Loucy (cell line): ENCODE results near the gene BICRA.

Source experiments
- EZH2phosphoT487 ChIP-seq: fragments of 200-600 bp; IDR thresholded peaks from 2 replicates; pipeline ENCODE4 v1.6.1; 2018; ENCODE audit warnings: antibody characterized with exemption, mild to moderate bottlenecking, moderate library complexity, borderline replicate concordance
- TF ChIP-seq, protein P1 (sequence below): fragments of 200-600 bp; sonication (generic); conservative IDR thresholded peaks from 2 replicates; pipeline ENCODE4 v1.5.1; 2014; ENCODE audit warnings: mild to moderate bottlenecking, antibody characterized with exemption, low read length

- TF ChIP-seq, protein P1, sequence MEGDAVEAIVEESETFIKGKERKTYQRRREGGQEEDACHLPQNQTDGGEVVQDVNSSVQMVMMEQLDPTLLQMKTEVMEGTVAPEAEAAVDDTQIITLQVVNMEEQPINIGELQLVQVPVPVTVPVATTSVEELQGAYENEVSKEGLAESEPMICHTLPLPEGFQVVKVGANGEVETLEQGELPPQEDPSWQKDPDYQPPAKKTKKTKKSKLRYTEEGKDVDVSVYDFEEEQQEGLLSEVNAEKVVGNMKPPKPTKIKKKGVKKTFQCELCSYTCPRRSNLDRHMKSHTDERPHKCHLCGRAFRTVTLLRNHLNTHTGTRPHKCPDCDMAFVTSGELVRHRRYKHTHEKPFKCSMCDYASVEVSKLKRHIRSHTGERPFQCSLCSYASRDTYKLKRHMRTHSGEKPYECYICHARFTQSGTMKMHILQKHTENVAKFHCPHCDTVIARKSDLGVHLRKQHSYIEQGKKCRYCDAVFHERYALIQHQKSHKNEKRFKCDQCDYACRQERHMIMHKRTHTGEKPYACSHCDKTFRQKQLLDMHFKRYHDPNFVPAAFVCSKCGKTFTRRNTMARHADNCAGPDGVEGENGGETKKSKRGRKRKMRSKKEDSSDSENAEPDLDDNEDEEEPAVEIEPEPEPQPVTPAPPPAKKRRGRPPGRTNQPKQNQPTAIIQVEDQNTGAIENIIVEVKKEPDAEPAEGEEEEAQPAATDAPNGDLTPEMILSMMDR: no peak
- no peak for TF ChIP-seq EZH2phosphoT487
These were observed 141.8 kb downstream of the BICRA start for GRCh38 chr19:47750752-47751151.
